Thyroid gland (tissue), 4 donors: Measurements from ENCODE around the gene ADARB2. TPM values are rescaled to one million over a fixed set of nuclear protein-coding genes. Genes with fewer than 3 reads are reported as not detected.

ENCODE experiments used
- DNase-seq, 2 donors: peaks; one replicate each; pipeline ENCODE4 v3.0.0-alpha.2; 2019
- H3K27ac ChIP-seq, 3 donors: fragments of 200-600 bp; sonication (generic); 1 replicate in 2 of 3; 2 replicates in 1 of 3; pipeline ENCODE4 v1.5.1; 2016 to 2019; ENCODE audit warnings: mild to moderate bottlenecking in 1 of 3, moderate library complexity in 1 of 3
- H3K27me3 ChIP-seq: fragments of 200-600 bp; sonication (generic); one replicate; pipeline ENCODE4 v1.5.1; 2019
- H3K36me3 ChIP-seq, 2 donors: fragments of 200-600 bp; sonication (generic); one replicate each; pipeline ENCODE4 v1.5.1; 2016 to 2019
- H3K4me1 ChIP-seq, 2 donors: fragments of 200-600 bp; sonication (generic); one replicate each; pipeline ENCODE4 v1.5.1; 2017 to 2019
- H3K4me3 ChIP-seq, 3 donors: fragments of 200-600 bp; sonication (generic); replicated peaks in 1 of 3; 1 replicate in 2 of 3; 2 replicates in 1 of 3; pipeline ENCODE4 v1.5.1; 2016; ENCODE audit warnings: mild to moderate bottlenecking in 1 of 3
- H3K9me3 ChIP-seq: fragments of 200-600 bp; sonication (generic); one replicate; pipeline ENCODE4 v1.5.1; 2017
- POLR2A ChIP-seq, 2 donors: fragments of 450-650 bp; IDR thresholded peaks; one replicate each; pipeline ENCODE4 v1.6.1; 2017; ENCODE audit warnings: antibody characterized with exemption in 2 of 2, mild to moderate bottlenecking in 2 of 2, moderate library complexity in 1 of 2
- WGBS, 2 donors: methylation state at CpG; one replicate each; pipeline ENCODE4 v1.1.5; 2017; 5-methylcytosine and 5-hydroxymethylcytosine counted together
- intact Hi-C: fragments of 100-400 bp; cut with DNase I; formaldehyde crosslinking; loops from one replicate; pipeline ENCODE4 v1.15.1; 2023
- total RNA-seq, 4 donors: library from RNA; depleted of rRNA; stranded (reverse); fragments of >200 nt; gene quantifications; one replicate each; pipeline ENCODE4 v1.2.3, GENCODE V29; 2016
- TF ChIP-seq, protein P1 (sequence below), 6 experiments: fragments of 200-600 bp in 3 of 6; fragments of 450-650 bp in 3 of 6; sonication (generic) in 3 of 6; IDR thresholded peaks; one replicate each; pipeline ENCODE4 v1.5.1; 2016 to 2019; ENCODE audit warnings: antibody characterized with exemption in 6 of 6, mild to moderate bottlenecking in 2 of 6, inconsistent platforms in 1 of 6, moderate library complexity in 1 of 6

The ADARB2 gene
- total RNA-seq, 4 donors from 2014 or later, result 0.08 to 0.15 TPM; not detected in 2

DNA sequence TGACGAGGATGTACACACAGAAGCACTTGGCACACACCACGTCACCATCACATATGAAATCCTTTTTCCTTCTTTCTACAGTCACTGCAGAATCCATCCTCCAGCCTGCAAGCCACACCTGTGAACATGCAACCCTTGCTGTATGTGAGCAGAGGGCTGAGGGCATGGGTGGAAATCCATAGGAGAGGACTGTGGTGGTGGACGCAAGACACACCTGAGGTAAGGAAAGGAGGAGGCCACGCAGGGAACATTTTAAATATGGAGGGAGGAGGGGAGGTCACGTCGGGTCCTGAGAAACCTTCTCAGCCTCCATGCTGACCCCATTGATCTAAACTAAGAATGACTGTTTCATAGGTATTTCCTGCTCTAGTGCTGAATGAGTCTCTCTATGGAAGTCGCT is 28.6 kb downstream of the ADARB2 start:
- H3K27me3 ChIP-seq, result no peaks in the 10 kb centered on the region
- H3K4me3 ChIP-seq, result no peak overlapping the region
- TF ChIP-seq, protein P1, sequence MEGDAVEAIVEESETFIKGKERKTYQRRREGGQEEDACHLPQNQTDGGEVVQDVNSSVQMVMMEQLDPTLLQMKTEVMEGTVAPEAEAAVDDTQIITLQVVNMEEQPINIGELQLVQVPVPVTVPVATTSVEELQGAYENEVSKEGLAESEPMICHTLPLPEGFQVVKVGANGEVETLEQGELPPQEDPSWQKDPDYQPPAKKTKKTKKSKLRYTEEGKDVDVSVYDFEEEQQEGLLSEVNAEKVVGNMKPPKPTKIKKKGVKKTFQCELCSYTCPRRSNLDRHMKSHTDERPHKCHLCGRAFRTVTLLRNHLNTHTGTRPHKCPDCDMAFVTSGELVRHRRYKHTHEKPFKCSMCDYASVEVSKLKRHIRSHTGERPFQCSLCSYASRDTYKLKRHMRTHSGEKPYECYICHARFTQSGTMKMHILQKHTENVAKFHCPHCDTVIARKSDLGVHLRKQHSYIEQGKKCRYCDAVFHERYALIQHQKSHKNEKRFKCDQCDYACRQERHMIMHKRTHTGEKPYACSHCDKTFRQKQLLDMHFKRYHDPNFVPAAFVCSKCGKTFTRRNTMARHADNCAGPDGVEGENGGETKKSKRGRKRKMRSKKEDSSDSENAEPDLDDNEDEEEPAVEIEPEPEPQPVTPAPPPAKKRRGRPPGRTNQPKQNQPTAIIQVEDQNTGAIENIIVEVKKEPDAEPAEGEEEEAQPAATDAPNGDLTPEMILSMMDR (IDR thresholded peaks at IDR 0.05), result no peak
- TF ChIP-seq POLR2A (IDR thresholded peaks at IDR 0.05), result no peak
- no peaks in the 10 kb centered on the region for H3K4me1 ChIP-seq
- no peaks in the 10 kb centered on the region for H3K9me3 ChIP-seq
- H3K27ac ChIP-seq, result no peak overlapping the region
- intact Hi-C loops, result no loop called here
- 74 to 75% methylated on average over 7 of the region's 7 CpGs for WGBS, 2 donors
- H3K36me3 ChIP-seq, result no peaks in the 10 kb centered on the region
- DNase-seq, result no peak

DNA sequence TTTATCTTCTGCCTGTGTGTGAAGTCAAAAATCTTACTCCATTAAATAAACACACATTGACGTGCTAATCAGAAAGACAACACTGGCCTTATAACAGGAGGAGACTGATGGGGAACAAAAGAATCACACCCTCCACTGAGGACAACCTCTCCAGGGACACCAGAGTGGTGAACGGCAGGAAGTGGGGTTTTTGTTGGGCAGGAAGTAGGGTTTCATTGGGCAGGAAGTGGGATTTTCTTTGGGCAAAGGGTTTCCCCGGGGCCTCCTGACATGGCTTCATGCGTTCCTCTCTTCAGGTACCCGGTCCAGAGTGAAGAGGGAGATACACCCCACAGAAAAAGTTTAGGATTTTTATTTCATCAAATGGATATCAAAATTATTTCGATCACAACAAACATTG is 30.6 kb downstream of the ADARB2 start:
- Histone ChIP-seq H3K4me3 (no peak overlapping the region), H3K4me1 (no peaks in the 10 kb centered on the region), H3K27me3 (no peaks in the 10 kb centered on the region), H3K36me3 (no peaks in the 10 kb centered on the region), H3K9me3 (no peaks in the 10 kb centered on the region), H3K27ac (no peak overlapping the region)
- intact Hi-C loops, result no loop called here
- no peak for TF ChIP-seq POLR2A (IDR thresholded peaks at IDR 0.05)
- TF ChIP-seq, protein P1 (IDR thresholded peaks at IDR 0.05), result no peak
- WGBS, 2 donors, result 35 to 39% methylated on average over 6 of the region's 6 CpGs
- no peak for DNase-seq

DNA sequence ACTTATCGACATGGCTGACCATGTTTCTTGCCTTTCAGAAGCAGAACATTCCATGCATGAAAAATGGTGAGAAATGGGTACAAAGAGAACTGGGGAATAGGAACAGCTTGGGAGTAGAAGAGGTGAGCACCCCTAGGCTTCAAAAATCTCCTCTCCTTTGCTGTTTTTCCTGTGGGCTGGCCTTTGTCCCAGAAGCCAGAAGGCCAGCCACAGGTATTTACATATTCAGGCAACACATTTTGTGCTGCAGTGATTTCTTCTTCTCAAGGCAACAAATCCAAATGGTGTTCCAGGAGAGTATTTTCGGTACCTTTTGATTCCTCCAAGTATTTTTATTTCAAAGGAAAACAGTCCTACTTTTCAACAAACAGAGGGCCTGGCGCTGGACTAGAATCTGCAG is 31.1 kb downstream of the ADARB2 start:
- intact Hi-C loops, result no loop called here
- no peak for TF ChIP-seq POLR2A (IDR thresholded peaks at IDR 0.05)
- TF ChIP-seq, protein P1 (IDR thresholded peaks at IDR 0.05), result no peak

DNA sequence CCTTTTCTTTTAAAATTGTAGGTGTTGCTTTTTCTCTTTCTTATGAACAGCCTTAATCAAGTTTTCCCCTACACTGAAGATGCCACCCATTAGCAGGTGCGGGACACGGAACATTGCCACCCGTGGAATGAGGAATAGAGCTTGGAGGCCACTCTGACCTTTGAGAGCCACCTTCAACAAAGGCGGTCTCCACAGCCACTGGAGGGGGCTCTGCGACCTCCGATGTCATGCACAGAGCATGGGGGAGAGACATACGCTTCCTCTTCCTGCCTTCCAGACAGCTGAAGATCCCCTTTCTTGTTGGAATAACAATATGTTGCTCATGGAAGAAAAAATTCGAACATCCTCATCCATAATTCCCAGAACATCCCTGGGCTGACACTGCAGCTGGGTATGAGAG is 39.1 kb downstream of the ADARB2 start:
- Histone ChIP-seq H3K27ac (no peak overlapping the region), H3K4me1 (no peaks in the 10 kb centered on the region), H3K36me3 (no peaks in the 10 kb centered on the region), H3K9me3 (no peaks in the 10 kb centered on the region), H3K4me3 (no peak overlapping the region), H3K27me3 (no peaks in the 10 kb centered on the region)
- no peak for DNase-seq
- WGBS, 2 donors, result 82 to 89% methylated on average over 8 of the region's 8 CpGs
- intact Hi-C loops, result no loop called here
- TF ChIP-seq POLR2A (IDR thresholded peaks at IDR 0.05), result no peak

More for the DNA sequence above, 31.1 kb downstream of the ADARB2 start:
- H3K36me3 ChIP-seq, result no peaks in the 10 kb centered on the region
- no peaks in the 10 kb centered on the region for H3K4me1 ChIP-seq
- H3K4me3 ChIP-seq, result no peak overlapping the region
- WGBS, 2 donors, result 90 to 95% methylated on average over 3 of the region's 3 CpGs
- no peak for DNase-seq
- H3K27me3 ChIP-seq, result no peaks in the 10 kb centered on the region
- no peak overlapping the region for H3K27ac ChIP-seq
- no peaks in the 10 kb centered on the region for H3K9me3 ChIP-seq

DNA sequence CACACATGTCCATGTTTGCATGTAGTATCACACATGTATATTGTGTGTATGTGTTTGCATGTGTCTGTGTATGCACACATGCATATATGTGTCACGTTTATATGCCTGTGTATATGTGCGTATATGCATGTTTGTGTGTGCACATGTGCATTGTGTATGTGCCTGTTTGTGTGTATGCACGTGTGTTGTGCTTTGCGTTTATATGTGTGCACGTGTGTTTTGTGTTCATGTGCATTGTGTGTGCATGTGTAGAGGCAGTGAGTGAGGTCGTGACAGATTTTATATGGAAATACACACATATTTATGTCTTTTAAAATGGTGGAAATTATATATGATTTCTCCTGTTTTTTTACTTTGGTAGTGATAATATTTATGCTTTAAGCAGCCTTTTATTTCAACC is 41.2 kb downstream of the ADARB2 start:
- no peak overlapping the region for H3K27ac ChIP-seq
- no peak overlapping the region for H3K4me3 ChIP-seq
- WGBS, 2 donors, result 91 to 95% methylated on average over 6 of the region's 6 CpGs
- H3K36me3 ChIP-seq, result no peaks in the 10 kb centered on the region
- no peaks in the 10 kb centered on the region for H3K4me1 ChIP-seq
- no peaks in the 10 kb centered on the region for H3K9me3 ChIP-seq
- no peaks in the 10 kb centered on the region for H3K27me3 ChIP-seq
- TF ChIP-seq POLR2A (IDR thresholded peaks at IDR 0.05), result no peak
- intact Hi-C loops, result no loop called here
- DNase-seq, result no peak

DNA sequence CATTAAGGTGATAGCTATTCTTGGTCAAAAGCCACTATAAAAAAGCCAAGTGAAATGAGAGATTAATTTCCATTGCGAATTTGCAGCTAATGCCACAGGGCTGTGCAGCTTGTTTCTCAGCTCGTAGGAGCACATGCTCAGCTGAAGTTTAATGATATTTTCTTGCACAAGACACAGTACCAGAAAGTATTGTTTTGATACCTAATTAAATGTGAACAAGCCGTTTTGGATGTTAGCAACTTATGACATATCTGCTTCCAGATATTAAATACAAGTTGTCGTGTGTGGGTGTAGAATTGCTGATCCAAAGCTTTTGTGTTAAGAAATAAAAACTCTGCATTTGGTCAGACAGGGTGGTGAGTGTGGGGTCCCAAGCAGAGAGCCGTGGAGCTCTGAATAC is 47.2 kb downstream of the ADARB2 start:
- Histone ChIP-seq H3K4me3 (no peak overlapping the region), H3K4me1 (no peaks in the 10 kb centered on the region), H3K27ac (no peak overlapping the region), H3K9me3 (no peaks in the 10 kb centered on the region), H3K27me3 (no peaks in the 10 kb centered on the region), H3K36me3 (no peaks in the 10 kb centered on the region)
- TF ChIP-seq POLR2A (IDR thresholded peaks at IDR 0.05), result no peak
- TF ChIP-seq, protein P1 (IDR thresholded peaks at IDR 0.05), result no peak
- WGBS, 2 donors, result 67 to 69% methylated on average over 5 of the region's 5 CpGs
- DNase-seq, result no peak
- intact Hi-C loops, result no loop called here
